Activated CD4-positive, alpha-beta T cell treated with anti-CD3 and anti-CD28 coated beads, Interleukin-2, amount 50 U/mL, for 4 hours (primary cell): ENCODE data around the gene FAM209B.
A peak's percentile ranks its signal among the peaks of the same experiment; 100 is the strongest.
"Not testable (repeated sequence)": the region's sequence is repeated elsewhere in the genome, so short reads cannot be mapped to it uniquely, and the experiment has no call there.

Source experiments
- DNase-seq, 2 experiments: peaks; one replicate each; pipeline ENCODE4 v3.0.0-alpha.2; 2020

Gene FAM209B

GRCh38 chr20:56532946-56533345, at the start of gene FAM209B:
TSS of gene FAM209B (plus strand) at chr20:56533246. CDS start at chr20:56533342, 96 bp downstream.
- DNase-seq, result not testable (repeated sequence)

GRCh38 chr20:56483970-56484369, 49.1 kb upstream of the FAM209B start:
- DNase-seq, result no peak

- no peak for DNase-seq
Observed at GRCh38 chr20:56487216-56487615, 45.8 kb upstream of the FAM209B start.

- no peak for DNase-seq
Observed at GRCh38 chr20:56488566-56488965, 44.5 kb upstream of the FAM209B start.

GRCh38 chr20:56501116-56501515, 31.9 kb upstream of the FAM209B start:
- no peak for DNase-seq

GRCh38 chr20:56503916-56504315, 29.1 kb upstream of the FAM209B start:
- no peak for DNase-seq

GRCh38 chr20:56504373-56505005, 28.6 kb upstream of the FAM209B start:
- peak in 1 of 2 experiments; percentile 15 for DNase-seq

- DNase-seq, result no peak
Observed at GRCh38 chr20:56506103-56506502, 26.9 kb upstream of the FAM209B start.

GRCh38 chr20:56511926-56512325, 21.1 kb upstream of the FAM209B start:
- no peak for DNase-seq

GRCh38 chr20:56513161-56514150, 19.6 kb upstream of the FAM209B start:
- DNase-seq, result no peak

- no peak for DNase-seq
Observed at GRCh38 chr20:56516631-56517030, 16.4 kb upstream of the FAM209B start.

GRCh38 chr20:56517211-56517610, 15.8 kb upstream of the FAM209B start:
- no peak for DNase-seq

- no peak for DNase-seq
Observed at GRCh38 chr20:56517641-56518040, 15.4 kb upstream of the FAM209B start.

GRCh38 chr20:56518126-56518525, 14.9 kb upstream of the FAM209B start:
- no peak for DNase-seq

- no peak for DNase-seq
Observed at GRCh38 chr20:56518721-56519398, 14.2 kb upstream of the FAM209B start.

- DNase-seq, result no peak
Observed at GRCh38 chr20:56519551-56519950, 13.5 kb upstream of the FAM209B start.

GRCh38 chr20:56520180-56520579, 12.9 kb upstream of the FAM209B start:
- DNase-seq, result no peak

GRCh38 chr20:56520746-56521354, 12.2 kb upstream of the FAM209B start:
- not testable (repeated sequence) for DNase-seq

GRCh38 chr20:56522311-56522710, 10.7 kb upstream of the FAM209B start:
- no peak for DNase-seq

GRCh38 chr20:56524444-56524843, 8.6 kb upstream of the FAM209B start, which contains the start of gene FAM209A:
TSS of gene FAM209A (plus strand) at chr20:56524744. CDS start at chr20:56524809, 65 bp downstream.
- DNase-seq, result not testable (repeated sequence)

- no peak for DNase-seq
Observed at GRCh38 chr20:56527521-56527920, 5.5 kb upstream of the FAM209B start.

- no peak for DNase-seq
Observed at GRCh38 chr20:56537997-56538396, 5.0 kb downstream of the FAM209B start.

GRCh38 chr20:56540415-56540814, 7.4 kb downstream of the FAM209B start:
- DNase-seq, result no peak
